ENCODE results near the gene NTM.
"Not testable (repeated sequence)": the region's sequence is repeated elsewhere in the genome, so short reads cannot be mapped to it uniquely, and the experiment has no call there.

Gene NTM

GRCh38 chr11:131677828-131678470, 307.5 kb downstream of the NTM start:
- DNase-seq, result no peak

- no peak for DNase-seq
Measured at GRCh38 chr11:131678658-131679340, 308.4 kb downstream of the NTM start.

- DNase-seq, result not testable (repeated sequence)
Measured at GRCh38 chr11:131680448-131680847, 310.0 kb downstream of the NTM start.

GRCh38 chr11:131681920-131682319, 311.5 kb downstream of the NTM start:
- DNase-seq, result no peak

GRCh38 chr11:131682373-131683015, 312.1 kb downstream of the NTM start:
- DNase-seq, result no peak

- no peak for DNase-seq
Measured at GRCh38 chr11:131683131-131683530, 312.7 kb downstream of the NTM start.

- no peak for DNase-seq
Measured at GRCh38 chr11:131683666-131684065, 313.3 kb downstream of the NTM start.

GRCh38 chr11:131684111-131685060, 314.0 kb downstream of the NTM start:
- no peak for DNase-seq

GRCh38 chr11:131685206-131685605, 314.8 kb downstream of the NTM start:
- DNase-seq, result no peak

GRCh38 chr11:131685906-131686305, 315.5 kb downstream of the NTM start:
- no peak for DNase-seq

- no peak for DNase-seq
Measured at GRCh38 chr11:131686836-131687235, 316.4 kb downstream of the NTM start.

- no peak for DNase-seq
Measured at GRCh38 chr11:131687291-131688047, 317.1 kb downstream of the NTM start.

GRCh38 chr11:131688048-131688693, 317.8 kb downstream of the NTM start:
- no peak for DNase-seq

GRCh38 chr11:131689049-131689925, 318.9 kb downstream of the NTM start:
- DNase-seq, result no peak

- no peak for DNase-seq
Measured at GRCh38 chr11:131690362-131690761, 319.9 kb downstream of the NTM start.

GRCh38 chr11:131690776-131691175, 320.4 kb downstream of the NTM start:
- no peak for DNase-seq

- no peak for DNase-seq
Measured at GRCh38 chr11:131691181-131692041, 321.0 kb downstream of the NTM start.

GRCh38 chr11:131692151-131692550, 321.7 kb downstream of the NTM start:
- no peak for DNase-seq

GRCh38 chr11:131692961-131693360, 322.5 kb downstream of the NTM start:
- DNase-seq, result no peak

- DNase-seq, result no peak
Measured at GRCh38 chr11:131693756-131694155, 323.3 kb downstream of the NTM start.
